HCT116 (cell line): ENCODE data around the gene KRT73.

ENCODE experiments used
- CTCF ChIP-seq, 3 experiments: fragments of 200-600 bp in 1 of 3; sonication (generic) in 1 of 3; IDR thresholded peaks in 2 of 3; conservative IDR thresholded peaks in 1 of 3; 2 replicates each; pipeline ENCODE4 v1.5.1; 2012 to 2017; ENCODE audit warnings: low read depth in 2 of 3, low read length in 2 of 3, antibody characterized with exemption in 1 of 3, borderline replicate concordance in 1 of 3, control low read depth in 1 of 3, mild to moderate bottlenecking in 1 of 3, mixed read lengths in 1 of 3, mixed run types in 1 of 3, moderate library complexity in 1 of 3; ENCODE audit not compliant: insufficient read depth in 1 of 3
- POLR2A ChIP-seq: IDR thresholded peaks from 2 replicates; pipeline ENCODE4 v1.7.0; 2011; ENCODE audit warnings: borderline replicate concordance; ENCODE audit not compliant: insufficient read depth, insufficient read length; ENCODE audit errors: extremely low read depth
- POLR2AphosphoS5 ChIP-seq: IDR thresholded peaks from 2 replicates; pipeline ENCODE4 v1.6.1; 2011; ENCODE audit warnings: mild to moderate bottlenecking, low read depth, low read length, moderate library complexity

- TF ChIP-seq POLR2A: no peak
- no peak for TF ChIP-seq CTCF (IDR thresholded peaks at IDR 0.05 in 2 of 3, conservative IDR thresholded peaks at IDR 0.05 in 1 of 3; ENCODE audit: borderline replicate concordance in 1 of 3, insufficient read depth in 1 of 3, low read depth in 2 of 3, low read length in 2 of 3)
- TF ChIP-seq POLR2AphosphoS5: no peak
These were observed 36.9 kb upstream of the KRT73 start for GRCh38 chr12:52655251-52655650.
